ENCODE results near the gene GOLGA6L7. TPM values are rescaled to one million over a fixed set of nuclear protein-coding genes. Genes with fewer than 3 reads are reported as not detected.

The GOLGA6L7 gene
- total RNA-seq, 6 experiments from 2014 or later = not detected

GRCh38 chr15:28895146-28895545 lies 46.7 kb upstream of the GOLGA6L7 start:
- intact Hi-C loops (cut with DNase I) = no loop called here
- no peaks in the 10 kb centered on the region for H3K9me3 ChIP-seq
- TF ChIP-seq CTCF (IDR thresholded peaks at IDR 0.05) (no peak), POLR2A (IDR thresholded peaks at IDR 0.05) (no peak)
- H3K4me1 ChIP-seq = no peaks in the 10 kb centered on the region
- no peaks in the 10 kb centered on the region for H3K36me3 ChIP-seq
- peak in 1 of 3 donors; percentile 27 for DNase-seq
- no peak overlapping the region for H3K4me3 ChIP-seq
- WGBS (ENCODE audit: insufficient coverage, low coverage, low lambda C conversion rate, missing lambda C conversion rate) = no CpG with 5 or more reads among the region's 13 CpGs
- no peaks in the 10 kb centered on the region for H3K27me3 ChIP-seq
- H3K27ac ChIP-seq = no peak overlapping the region
- ATAC-seq = no peak

GRCh38 chr15:28894631-28895030 lies 46.2 kb upstream of the GOLGA6L7 start:
- Histone ChIP-seq H3K4me1 (no peaks in the 10 kb centered on the region), H3K4me3 (no peak overlapping the region), H3K36me3 (no peaks in the 10 kb centered on the region), H3K9me3 (no peaks in the 10 kb centered on the region), H3K27me3 (no peaks in the 10 kb centered on the region), H3K27ac (no peak overlapping the region)
- intact Hi-C loops (cut with DNase I) = no loop called here
- ATAC-seq (peak in 1 of 4 donors; percentile 11), DNase-seq (no peak)
- TF ChIP-seq CTCF (IDR thresholded peaks at IDR 0.05) = no peak
- no peak for TF ChIP-seq POLR2A (IDR thresholded peaks at IDR 0.05)
- WGBS (ENCODE audit: insufficient coverage, low coverage, low lambda C conversion rate, missing lambda C conversion rate) = 86% methylated on average over 6 of the region's 13 CpGs

- H3K9me3 ChIP-seq = no peaks in the 10 kb centered on the region
- H3K27me3 ChIP-seq = no peaks in the 10 kb centered on the region
- DNase-seq (no peak), ATAC-seq (no peak)
- intact Hi-C loops (cut with DNase I) = no loop called here
- WGBS (ENCODE audit: insufficient coverage, low coverage, low lambda C conversion rate, missing lambda C conversion rate) = 59% methylated on average over 4 of the region's 12 CpGs
- no peaks in the 10 kb centered on the region for H3K4me1 ChIP-seq
- no peaks in the 10 kb centered on the region for H3K36me3 ChIP-seq
- H3K27ac ChIP-seq = no peak overlapping the region
- H3K4me3 ChIP-seq = no peak overlapping the region
- TF ChIP-seq CTCF (IDR thresholded peaks at IDR 0.05) (no peak), POLR2A (IDR thresholded peaks at IDR 0.05) (no peak)
These were observed 44.6 kb upstream of the GOLGA6L7 start for GRCh38 chr15:28892789-28893610.

DNA sequence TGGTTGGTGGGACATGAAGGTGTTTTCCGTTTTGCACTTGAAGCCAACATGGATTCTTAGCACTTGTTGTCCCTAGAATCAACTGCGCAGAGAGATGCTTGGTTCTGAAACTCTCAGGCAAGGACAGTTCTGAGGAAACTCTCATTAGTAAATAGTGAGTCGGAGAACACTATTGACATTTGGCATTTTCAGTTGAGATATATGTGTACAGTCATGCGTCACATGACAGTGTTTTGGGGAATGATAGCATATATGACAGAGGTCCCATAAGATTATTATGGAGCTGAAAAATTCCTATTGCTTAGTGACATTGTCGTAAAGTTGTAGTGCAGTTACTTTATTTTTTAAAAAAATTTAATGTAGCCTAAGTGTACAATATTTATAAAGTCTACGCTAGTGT lies 43.1 kb upstream of the GOLGA6L7 start:
- Histone ChIP-seq H3K36me3 (no peaks in the 10 kb centered on the region), H3K4me1 (no peaks in the 10 kb centered on the region), H3K4me3 (no peak overlapping the region), H3K27me3 (no peaks in the 10 kb centered on the region), H3K9me3 (no peaks in the 10 kb centered on the region), H3K27ac (no peak overlapping the region)
- intact Hi-C loops (cut with DNase I) = no loop called here
- ATAC-seq (no peak), DNase-seq (no peak)
- 81% methylated on average over 5 of the region's 6 CpGs for WGBS (ENCODE audit: insufficient coverage, low coverage, low lambda C conversion rate, missing lambda C conversion rate)
- TF ChIP-seq POLR2A (IDR thresholded peaks at IDR 0.05) = no peak
- TF ChIP-seq CTCF (IDR thresholded peaks at IDR 0.05) = no peak

Measured in right lobe of liver (tissue), 6 donors.